ENCODE measurements around the gene SUPV3L1. TPM values are rescaled to one million over a fixed set of nuclear protein-coding genes. Genes with fewer than 3 reads are reported as not detected.

SUPV3L1 gene
- total RNA-seq, 1 donor from 2014 or later, result 36.8 TPM

GRCh38 chr10:69213591-69214311 lies 33.7 kb downstream of the SUPV3L1 start:
- Histone ChIP-seq H3K4me1 (no peaks in the 10 kb centered on the region), H3K27ac (replicated peaks) (no peak overlapping the region), H3K9me3 (replicated peaks) (peaks cover 6% of the 10 kb centered on the region), H3K36me3 (peaks cover 10% of the 10 kb centered on the region), H3K4me3 (no peak overlapping the region), H3K27me3 (ENCODE audit: low read depth) (peaks cover 11% of the 10 kb centered on the region)
- no peak for DNase-seq
- TF ChIP-seq CTCF (IDR thresholded peaks at IDR 0.05; ENCODE audit: borderline replicate concordance), result no peak
- intact Hi-C loops (cut with micrococcal nuclease), result no loop called here

GRCh38 chr10:69214666-69215131 lies 34.7 kb downstream of the SUPV3L1 start:
- Histone ChIP-seq H3K27ac (replicated peaks) (no peak overlapping the region), H3K4me1 (no peaks in the 10 kb centered on the region), H3K36me3 (peaks cover under 1% of the 10 kb centered on the region), H3K4me3 (no peak overlapping the region), H3K27me3 (ENCODE audit: low read depth) (peaks cover 19% of the 10 kb centered on the region), H3K9me3 (replicated peaks) (peaks cover 6% of the 10 kb centered on the region)
- no peak for TF ChIP-seq CTCF (IDR thresholded peaks at IDR 0.05; ENCODE audit: borderline replicate concordance)
- intact Hi-C loops (cut with micrococcal nuclease), result no loop called here
- no peak for DNase-seq

- intact Hi-C loops (cut with micrococcal nuclease), result no loop called here
- Histone ChIP-seq H3K36me3 (no peaks in the 10 kb centered on the region), H3K4me1 (no peaks in the 10 kb centered on the region), H3K27me3 (ENCODE audit: low read depth) (peaks cover 27% of the 10 kb centered on the region), H3K27ac (replicated peaks) (no peak overlapping the region), H3K9me3 (replicated peaks) (peaks cover 6% of the 10 kb centered on the region), H3K4me3 (no peak overlapping the region)
- DNase-seq, result no peak
- TF ChIP-seq CTCF (IDR thresholded peaks at IDR 0.05; ENCODE audit: borderline replicate concordance), result no peak
These were observed 35.6 kb downstream of the SUPV3L1 start for GRCh38 chr10:69215405-69216171.

- no peak overlapping the region for H3K4me3 ChIP-seq
- intact Hi-C loops (cut with micrococcal nuclease), result no loop called here
- H3K9me3 ChIP-seq (replicated peaks), result peaks cover 6% of the 10 kb centered on the region
- TF ChIP-seq CTCF (IDR thresholded peaks at IDR 0.05; ENCODE audit: borderline replicate concordance), result no peak
- no peaks in the 10 kb centered on the region for H3K36me3 ChIP-seq
- no peaks in the 10 kb centered on the region for H3K4me1 ChIP-seq
- DNase-seq, result no peak
- no peak overlapping the region for H3K27ac ChIP-seq (replicated peaks)
- H3K27me3 ChIP-seq (ENCODE audit: low read depth), result peaks cover 27% of the 10 kb centered on the region
These were observed 36.6 kb downstream of the SUPV3L1 start for GRCh38 chr10:69216577-69217118.

GRCh38 chr10:69217119-69217754 lies 37.2 kb downstream of the SUPV3L1 start:
- Histone ChIP-seq H3K36me3 (no peaks in the 10 kb centered on the region), H3K4me3 (no peak overlapping the region), H3K9me3 (replicated peaks) (peaks cover 6% of the 10 kb centered on the region), H3K27me3 (ENCODE audit: low read depth) (peaks cover 27% of the 10 kb centered on the region), H3K4me1 (no peaks in the 10 kb centered on the region), H3K27ac (replicated peaks) (no peak overlapping the region)
- DNase-seq, result no peak
- intact Hi-C loops (cut with micrococcal nuclease), result no loop called here
- TF ChIP-seq CTCF (IDR thresholded peaks at IDR 0.05; ENCODE audit: borderline replicate concordance), result no peak
